Prostate gland (tissue), 2 donors: ENCODE results near the gene TMEM154.

ENCODE experiments used
- CTCF ChIP-seq, 4 experiments: fragments of 200-600 bp in 2 of 4; fragments of 450-650 bp in 2 of 4; sonication (generic) in 2 of 4; IDR thresholded peaks; 1 replicate in 3 of 4; 2 replicates in 1 of 4; pipeline ENCODE4 v1.5.1; 2016 to 2019; ENCODE audit warnings: antibody characterized with exemption in 4 of 4, mild to moderate bottlenecking in 2 of 4, moderate library complexity in 2 of 4
- POLR2AphosphoS5 ChIP-seq: sonication (generic); formaldehyde crosslinking; IDR thresholded peaks from one replicate; pipeline ENCODE4 v1.6.1; 2017; ENCODE audit warnings: antibody characterized with exemption

GRCh38 chr4:152630324-152630723 lies 49.5 kb downstream of the TMEM154 start:
- TF ChIP-seq CTCF (IDR thresholded peaks at IDR 0.05) (no peak), POLR2AphosphoS5 (no peak)
